ENCODE measurements around the gene SGPP2. TPM values are rescaled to one million over a fixed set of nuclear protein-coding genes. Genes with fewer than 3 reads are reported as not detected.

Gene SGPP2
- total RNA-seq, 1 experiment from 2014 or later: not detected

- H4K20me1 ChIP-seq (ENCODE audit: control insufficient read depth, insufficient read depth, insufficient read length): no peaks in the 10 kb centered on the region
- H2BK15ac ChIP-seq (ENCODE audit: low read depth, low read length): no peak overlapping the region
- no peak overlapping the region for H2AK5ac ChIP-seq (ENCODE audit: insufficient read length, low read length)
- Mint-ChIP-seq H3K4me3 (no peak overlapping the region), H3K9me3 (peaks cover 3 to 9% of the 10 kb centered on the region in 2 experiments; a peak in 4 of 5 replicates), H3K4me1 (peaks cover 16 to 22% of the 10 kb centered on the region in 2 experiments), H3K27me3 (ENCODE audit: low read depth) (peaks cover 15% of the 10 kb centered on the region), H3K27ac (peak overlapping the region in 1 of 3 experiments; percentile 19; a peak in 1 of 7 replicates), H3K36me3 (ENCODE audit: insufficient read depth in 1 of 3, low read depth in 3 of 3) (peaks cover 0 to 5% (median 0%) of the 10 kb centered on the region in 3 experiments; a peak in 2 of 7 replicates)
- H2BK20ac ChIP-seq (ENCODE audit: low read depth, low read length, poor library complexity, severe bottlenecking): no peak overlapping the region
- H3K23me2 ChIP-seq (ENCODE audit: insufficient read length, low read depth, low read length, poor library complexity, severe bottlenecking): no peaks in the 10 kb centered on the region
- peak overlapping the region; percentile 39 for H3K4me2 ChIP-seq (ENCODE audit: insufficient read depth, insufficient read length, low read length)
- no peak overlapping the region for H4K8ac ChIP-seq (replicated peaks; ENCODE audit: insufficient read length, low read depth, low read length)
- H3K27ac ChIP-seq (ENCODE audit: insufficient read length, low read depth, low read length): no peak overlapping the region
- no peak overlapping the region for H4K91ac ChIP-seq (ENCODE audit: insufficient read length, low read depth, low read length)
- no peak for DNase-seq
- H2BK120ac ChIP-seq (ENCODE audit: low read depth, low read length, poor library complexity, severe bottlenecking): no peak overlapping the region
- no peaks in the 10 kb centered on the region for H3K9me3 ChIP-seq (ENCODE audit: control insufficient read depth, low read depth, low read length)
- WGBS (ENCODE audit: extremely low coverage, insufficient read length, low lambda C conversion rate): no CpG with 5 or more reads among the region's 4 CpGs
- H3K27me3 ChIP-seq (ENCODE audit: insufficient read depth, low read length): no peaks in the 10 kb centered on the region
- no peak overlapping the region for H3K18ac ChIP-seq (ENCODE audit: insufficient read length, low read depth, low read length)
- no peak for TF ChIP-seq CTCF (conservative IDR thresholded peaks at IDR 0.05)
- H3K14ac ChIP-seq (ENCODE audit: insufficient read depth, low read length): no peak overlapping the region
- H3T11ph ChIP-seq (ENCODE audit: low read length): no peak overlapping the region
- no peak overlapping the region for H2BK12ac ChIP-seq (ENCODE audit: insufficient read length, low read depth, low read length)
- H3K56ac ChIP-seq (ENCODE audit: insufficient read length, low read depth, low read length): no peak overlapping the region
- H3K4me1 ChIP-seq (ENCODE audit: insufficient read depth, low read length): peaks cover 3% of the 10 kb centered on the region; the same call in 1 of the 2 replicates
- no peak overlapping the region for H3K9ac ChIP-seq (ENCODE audit: extremely low read depth, insufficient read length, low read length)
- H4K5ac ChIP-seq (ENCODE audit: insufficient read length, low read depth, low read length): no peak overlapping the region
- H3K79me1 ChIP-seq (ENCODE audit: insufficient read depth, low read depth, low read length, poor library complexity, severe bottlenecking): no peaks in the 10 kb centered on the region
- H3K23ac ChIP-seq (ENCODE audit: insufficient read length, low read depth, low read length): no peak overlapping the region
- H2BK5ac ChIP-seq (ENCODE audit: insufficient read length, low read length): no peak overlapping the region
- H3K4ac ChIP-seq (ENCODE audit: low read depth, low read length): no peak overlapping the region
- no peak overlapping the region for H2AFZ ChIP-seq (ENCODE audit: low read length)
- H3K79me2 ChIP-seq (ENCODE audit: insufficient read depth, low read length): no peaks in the 10 kb centered on the region
These were observed 30.5 kb upstream of the SGPP2 start for GRCh38 chr2:222393733-222394267.

Measured in H9 (cell line).